Measurements from ENCODE around the gene MXD3. TPM values are rescaled to one million over a fixed set of nuclear protein-coding genes. Genes with fewer than 3 reads are reported as not detected.

MXD3 gene
- total and polyA plus RNA-seq, 10 of the 15 experiments (the other 5 are each of a cell fraction or from before 2014, with no cell fraction given), result 0.24 to 29.8 (median 13.5) TPM

DNA sequence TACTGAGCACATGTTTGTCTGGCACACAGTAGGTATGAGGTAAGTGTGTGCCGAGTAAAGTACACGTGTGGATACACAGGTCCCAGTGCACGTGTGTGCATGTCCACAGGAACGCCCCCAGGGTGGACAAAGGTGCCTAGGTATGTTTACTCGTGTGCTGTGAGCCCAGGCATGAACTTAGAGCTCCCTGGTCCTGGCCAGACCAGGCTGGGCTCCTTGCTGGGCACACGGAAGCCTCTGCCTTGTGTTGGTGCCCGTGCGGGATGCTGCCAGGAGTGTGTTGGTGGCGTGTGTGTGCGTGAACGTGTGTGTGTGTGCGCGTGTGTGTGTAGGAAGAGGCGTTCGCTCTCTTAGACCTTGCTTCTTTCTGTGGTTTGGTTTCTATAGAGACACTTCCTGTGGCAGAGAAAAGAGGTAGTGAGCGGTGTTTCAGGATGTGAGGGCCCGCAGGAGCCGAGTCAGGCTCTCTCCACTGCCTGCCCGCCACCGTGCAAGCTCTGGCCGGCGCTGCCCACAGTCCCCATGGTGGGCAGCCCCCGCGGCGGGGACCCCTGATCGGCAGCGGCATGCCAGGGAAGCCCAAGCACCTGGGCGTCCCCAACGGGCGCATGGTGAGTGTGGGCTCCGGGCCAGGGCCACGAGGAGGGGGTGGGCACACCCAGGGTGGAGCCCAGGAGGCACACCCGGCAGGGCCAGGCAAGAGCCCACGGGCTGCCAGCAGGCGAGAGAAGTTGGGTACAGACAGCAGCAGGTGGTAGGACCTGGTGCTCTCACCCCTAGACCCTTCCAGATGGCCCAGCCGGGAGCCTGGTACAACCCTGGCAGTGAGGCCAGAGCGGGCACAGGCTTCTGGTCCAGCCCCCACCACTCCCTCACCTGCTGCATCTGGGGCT lies 46.0 kb upstream of the MXD3 start, which contains the start of gene RGS14 (continued):
- TF ChIP-seq, protein P1, sequence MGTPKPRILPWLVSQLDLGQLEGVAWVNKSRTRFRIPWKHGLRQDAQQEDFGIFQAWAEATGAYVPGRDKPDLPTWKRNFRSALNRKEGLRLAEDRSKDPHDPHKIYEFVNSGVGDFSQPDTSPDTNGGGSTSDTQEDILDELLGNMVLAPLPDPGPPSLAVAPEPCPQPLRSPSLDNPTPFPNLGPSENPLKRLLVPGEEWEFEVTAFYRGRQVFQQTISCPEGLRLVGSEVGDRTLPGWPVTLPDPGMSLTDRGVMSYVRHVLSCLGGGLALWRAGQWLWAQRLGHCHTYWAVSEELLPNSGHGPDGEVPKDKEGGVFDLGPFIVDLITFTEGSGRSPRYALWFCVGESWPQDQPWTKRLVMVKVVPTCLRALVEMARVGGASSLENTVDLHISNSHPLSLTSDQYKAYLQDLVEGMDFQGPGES (IDR thresholded peaks at IDR 0.05), result no peak
- TF ChIP-seq NR2F1 (conservative IDR thresholded peaks at IDR 0.05) (peak; percentile 66), JUND (IDR thresholded peaks at IDR 0.05; ENCODE audit: low read depth, low read length) (no peak), CBX5 (IDR thresholded peaks at IDR 0.05; ENCODE audit: low read depth) (no peak), ETV6 (conservative IDR thresholded peaks at IDR 0.05 in 1 of 2, IDR thresholded peaks at IDR 0.05 in 1 of 2; ENCODE audit: borderline replicate concordance in 1 of 2, low read depth in 1 of 2) (peak in 1 of 2 experiments; percentile 95; a peak in 2 of 4 replicates), NFIC (IDR thresholded peaks at IDR 0.05; ENCODE audit: low read depth, low read length) (no peak), TARDBP (IDR thresholded peaks at IDR 0.05; ENCODE audit: borderline replicate concordance) (no peak), IRF4 (IDR thresholded peaks at IDR 0.05; ENCODE audit: low read depth, low read length) (peak; percentile 70; the same call in 1 of the 2 replicates), MTA2 (IDR thresholded peaks at IDR 0.05; ENCODE audit: low read depth) (peak; percentile 70), SIN3A (IDR thresholded peaks at IDR 0.05; ENCODE audit: low read depth, low read length) (peak; percentile 91), PAX8 (IDR thresholded peaks at IDR 0.05) (no peak), RB1 (IDR thresholded peaks at IDR 0.05; ENCODE audit: borderline replicate concordance) (no peak; the same call in 1 of the 2 replicates), SMC3 (IDR thresholded peaks at IDR 0.05; ENCODE audit: borderline replicate concordance, low read length) (no peak; the same call in 1 of the 2 replicates), FOS (IDR thresholded peaks at IDR 0.05; ENCODE audit: borderline replicate concordance, extremely low read depth, insufficient read length) (no peak)
- TF ChIP-seq, protein P2, sequence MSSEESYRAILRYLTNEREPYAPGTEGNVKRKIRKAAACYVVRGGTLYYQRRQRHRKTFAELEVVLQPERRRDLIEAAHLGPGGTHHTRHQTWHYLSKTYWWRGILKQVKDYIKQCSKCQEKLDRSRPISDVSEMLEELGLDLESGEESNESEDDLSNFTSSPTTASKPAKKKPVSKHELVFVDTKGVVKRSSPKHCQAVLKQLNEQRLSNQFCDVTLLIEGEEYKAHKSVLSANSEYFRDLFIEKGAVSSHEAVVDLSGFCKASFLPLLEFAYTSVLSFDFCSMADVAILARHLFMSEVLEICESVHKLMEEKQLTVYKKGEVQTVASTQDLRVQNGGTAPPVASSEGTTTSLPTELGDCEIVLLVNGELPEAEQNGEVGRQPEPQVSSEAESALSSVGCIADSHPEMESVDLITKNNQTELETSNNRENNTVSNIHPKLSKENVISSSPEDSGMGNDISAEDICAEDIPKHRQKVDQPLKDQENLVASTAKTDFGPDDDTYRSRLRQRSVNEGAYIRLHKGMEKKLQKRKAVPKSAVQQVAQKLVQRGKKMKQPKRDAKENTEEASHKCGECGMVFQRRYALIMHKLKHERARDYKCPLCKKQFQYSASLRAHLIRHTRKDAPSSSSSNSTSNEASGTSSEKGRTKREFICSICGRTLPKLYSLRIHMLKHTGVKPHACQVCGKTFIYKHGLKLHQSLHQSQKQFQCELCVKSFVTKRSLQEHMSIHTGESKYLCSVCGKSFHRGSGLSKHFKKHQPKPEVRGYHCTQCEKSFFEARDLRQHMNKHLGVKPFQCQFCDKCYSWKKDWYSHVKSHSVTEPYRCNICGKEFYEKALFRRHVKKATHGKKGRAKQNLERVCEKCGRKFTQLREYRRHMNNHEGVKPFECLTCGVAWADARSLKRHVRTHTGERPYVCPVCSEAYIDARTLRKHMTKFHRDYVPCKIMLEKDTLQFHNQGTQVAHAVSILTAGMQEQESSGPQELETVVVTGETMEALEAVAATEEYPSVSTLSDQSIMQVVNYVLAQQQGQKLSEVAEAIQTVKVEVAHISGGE (CRISPR knock-in tag; IDR thresholded peaks at IDR 0.05), result no peak
- TF ChIP-seq, protein P3, sequence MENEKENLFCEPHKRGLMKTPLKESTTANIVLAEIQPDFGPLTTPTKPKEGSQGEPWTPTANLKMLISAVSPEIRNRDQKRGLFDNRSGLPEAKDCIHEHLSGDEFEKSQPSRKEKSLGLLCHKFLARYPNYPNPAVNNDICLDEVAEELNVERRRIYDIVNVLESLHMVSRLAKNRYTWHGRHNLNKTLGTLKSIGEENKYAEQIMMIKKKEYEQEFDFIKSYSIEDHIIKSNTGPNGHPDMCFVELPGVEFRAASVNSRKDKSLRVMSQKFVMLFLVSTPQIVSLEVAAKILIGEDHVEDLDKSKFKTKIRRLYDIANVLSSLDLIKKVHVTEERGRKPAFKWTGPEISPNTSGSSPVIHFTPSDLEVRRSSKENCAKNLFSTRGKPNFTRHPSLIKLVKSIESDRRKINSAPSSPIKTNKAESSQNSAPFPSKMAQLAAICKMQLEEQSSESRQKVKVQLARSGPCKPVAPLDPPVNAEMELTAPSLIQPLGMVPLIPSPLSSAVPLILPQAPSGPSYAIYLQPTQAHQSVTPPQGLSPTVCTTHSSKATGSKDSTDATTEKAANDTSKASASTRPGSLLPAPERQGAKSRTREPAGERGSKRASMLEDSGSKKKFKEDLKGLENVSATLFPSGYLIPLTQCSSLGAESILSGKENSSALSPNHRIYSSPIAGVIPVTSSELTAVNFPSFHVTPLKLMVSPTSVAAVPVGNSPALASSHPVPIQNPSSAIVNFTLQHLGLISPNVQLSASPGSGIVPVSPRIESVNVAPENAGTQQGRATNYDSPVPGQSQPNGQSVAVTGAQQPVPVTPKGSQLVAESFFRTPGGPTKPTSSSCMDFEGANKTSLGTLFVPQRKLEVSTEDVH (IDR thresholded peaks at IDR 0.05; ENCODE audit: low read depth, partially characterized antibody), result no peak
- TF ChIP-seq, protein P4, sequence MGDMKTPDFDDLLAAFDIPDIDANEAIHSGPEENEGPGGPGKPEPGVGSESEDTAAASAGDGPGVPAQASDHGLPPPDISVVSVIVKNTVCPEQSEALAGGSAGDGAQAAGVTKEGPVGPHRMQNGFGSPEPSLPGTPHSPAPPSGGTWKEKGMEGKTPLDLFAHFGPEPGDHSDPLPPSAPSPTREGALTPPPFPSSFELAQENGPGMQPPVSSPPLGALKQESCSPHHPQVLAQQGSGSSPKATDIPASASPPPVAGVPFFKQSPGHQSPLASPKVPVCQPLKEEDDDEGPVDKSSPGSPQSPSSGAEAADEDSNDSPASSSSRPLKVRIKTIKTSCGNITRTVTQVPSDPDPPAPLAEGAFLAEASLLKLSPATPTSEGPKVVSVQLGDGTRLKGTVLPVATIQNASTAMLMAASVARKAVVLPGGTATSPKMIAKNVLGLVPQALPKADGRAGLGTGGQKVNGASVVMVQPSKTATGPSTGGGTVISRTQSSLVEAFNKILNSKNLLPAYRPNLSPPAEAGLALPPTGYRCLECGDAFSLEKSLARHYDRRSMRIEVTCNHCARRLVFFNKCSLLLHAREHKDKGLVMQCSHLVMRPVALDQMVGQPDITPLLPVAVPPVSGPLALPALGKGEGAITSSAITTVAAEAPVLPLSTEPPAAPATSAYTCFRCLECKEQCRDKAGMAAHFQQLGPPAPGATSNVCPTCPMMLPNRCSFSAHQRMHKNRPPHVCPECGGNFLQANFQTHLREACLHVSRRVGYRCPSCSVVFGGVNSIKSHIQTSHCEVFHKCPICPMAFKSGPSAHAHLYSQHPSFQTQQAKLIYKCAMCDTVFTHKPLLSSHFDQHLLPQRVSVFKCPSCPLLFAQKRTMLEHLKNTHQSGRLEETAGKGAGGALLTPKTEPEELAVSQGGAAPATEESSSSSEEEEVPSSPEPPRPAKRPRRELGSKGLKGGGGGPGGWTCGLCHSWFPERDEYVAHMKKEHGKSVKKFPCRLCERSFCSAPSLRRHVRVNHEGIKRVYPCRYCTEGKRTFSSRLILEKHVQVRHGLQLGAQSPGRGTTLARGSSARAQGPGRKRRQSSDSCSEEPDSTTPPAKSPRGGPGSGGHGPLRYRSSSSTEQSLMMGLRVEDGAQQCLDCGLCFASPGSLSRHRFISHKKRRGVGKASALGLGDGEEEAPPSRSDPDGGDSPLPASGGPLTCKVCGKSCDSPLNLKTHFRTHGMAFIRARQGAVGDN (IDR thresholded peaks at IDR 0.05), result peak; percentile 59

All from GM12878 (cell line).